Activated CD4-positive, alpha-beta T cell treated with anti-CD3 and anti-CD28 coated beads, Interleukin-2, amount 10 ng/mL, durations not matched to agents 24 days and 14 days (primary cell): ENCODE measurements around the gene FOXE1. TPM values are rescaled to one million over a fixed set of nuclear protein-coding genes. Genes with fewer than 3 reads are reported as not detected.

Experiments used
- DNase-seq: peaks from one replicate; pipeline ENCODE4 v3.0.0; 2022
- H3K27ac Mint-ChIP-seq: one replicate; pipeline ENCODE4 v1.8.0; 2022; ENCODE audit warnings: mild to moderate bottlenecking, mixed read lengths
- H3K27me3 Mint-ChIP-seq: one replicate; pipeline ENCODE4 v1.8.0; 2022; ENCODE audit warnings: mixed read lengths
- H3K36me3 Mint-ChIP-seq: one replicate; pipeline ENCODE4 v1.8.0; 2022; ENCODE audit warnings: low read depth, mild to moderate bottlenecking, mixed read lengths
- H3K4me1 Mint-ChIP-seq: one replicate; pipeline ENCODE4 v1.8.0; 2021; ENCODE audit warnings: mixed read lengths
- H3K4me3 Mint-ChIP-seq: one replicate; pipeline ENCODE4 v1.8.0; 2022; ENCODE audit warnings: mild to moderate bottlenecking, moderate library complexity, mixed read lengths
- H3K9me3 Mint-ChIP-seq: one replicate; pipeline ENCODE4 v1.8.0; 2021; ENCODE audit warnings: mixed read lengths
- intact Hi-C: fragments of 100-400 bp; cut with micrococcal nuclease; formaldehyde crosslinking; loops from one replicate; pipeline ENCODE4 v1.15.1; 2023
- total RNA-seq: library from RNA; stranded (reverse); gene quantifications from 2 replicates; pipeline ENCODE4 v1.2.3, GENCODE V29; 2022

The FOXE1 gene
- total RNA-seq, 1 donor from 2014 or later, result not detected

DNA sequence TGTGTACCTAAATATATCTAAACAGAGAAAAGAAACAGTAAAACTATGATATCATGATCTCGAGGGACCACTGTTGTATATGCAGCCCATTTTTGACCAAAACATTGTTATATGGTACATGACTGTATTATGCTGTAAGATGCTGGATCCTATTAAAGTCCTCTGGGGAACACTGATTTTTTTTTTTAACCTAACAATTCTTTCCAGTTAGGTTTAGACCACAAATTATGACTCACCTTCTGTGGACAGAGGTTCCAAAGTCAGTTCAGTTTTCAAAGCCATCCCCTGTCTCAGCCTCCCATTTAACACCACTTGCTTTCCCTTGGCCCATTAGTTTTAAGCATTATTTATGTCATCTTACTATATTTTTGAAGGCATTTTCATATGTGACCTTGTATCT, 42.2 kb downstream of the FOXE1 start:
- H3K9me3 Mint-ChIP-seq, result peaks cover 4% of the 10 kb centered on the region
- no peak overlapping the region for H3K4me3 Mint-ChIP-seq
- peaks cover 5% of the 10 kb centered on the region for H3K36me3 Mint-ChIP-seq
- peaks cover 5% of the 10 kb centered on the region for H3K4me1 Mint-ChIP-seq
- DNase-seq, result no peak
- no peak overlapping the region for H3K27ac Mint-ChIP-seq
- H3K27me3 Mint-ChIP-seq, result no peaks in the 10 kb centered on the region
- intact Hi-C loops, result no loop called here

DNA sequence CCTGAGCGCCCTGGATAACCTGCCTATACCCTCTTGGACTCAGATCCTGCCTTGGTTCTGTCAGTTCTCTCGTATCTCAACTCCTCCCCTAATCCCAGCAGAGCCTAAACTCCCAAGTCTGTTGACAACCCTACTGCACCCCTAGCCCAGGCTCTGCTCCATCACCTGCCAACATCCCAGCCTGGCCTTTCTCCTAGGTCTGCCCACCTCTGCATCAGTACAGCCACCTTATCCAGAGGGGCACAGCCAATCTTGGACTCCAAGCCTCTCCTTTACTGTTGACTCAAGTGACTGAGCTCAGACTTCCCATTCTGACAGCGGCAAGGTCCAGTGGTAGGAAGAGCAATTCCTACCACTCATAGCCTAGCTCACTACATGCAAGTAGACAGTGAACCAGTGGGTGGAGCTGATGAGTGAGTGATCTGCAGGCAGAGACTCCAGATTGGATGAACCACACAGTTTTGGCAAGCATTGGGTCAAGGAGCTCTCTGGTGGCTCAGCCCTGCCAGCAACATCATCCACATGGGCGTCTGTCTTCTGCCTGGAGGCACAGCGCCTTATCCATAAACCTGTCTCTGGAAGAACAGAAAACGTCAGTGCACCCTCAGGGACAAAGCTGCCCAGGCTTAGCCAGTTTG, 42.8 kb downstream of the FOXE1 start:
- H3K4me3 Mint-ChIP-seq, result no peak overlapping the region
- H3K27ac Mint-ChIP-seq, result no peak overlapping the region
- H3K4me1 Mint-ChIP-seq, result peaks cover 4% of the 10 kb centered on the region
- peaks cover 7% of the 10 kb centered on the region for H3K36me3 Mint-ChIP-seq
- intact Hi-C loops, result no loop called here
- DNase-seq, result no peak
- no peaks in the 10 kb centered on the region for H3K27me3 Mint-ChIP-seq
- peaks cover 4% of the 10 kb centered on the region for H3K9me3 Mint-ChIP-seq

DNA sequence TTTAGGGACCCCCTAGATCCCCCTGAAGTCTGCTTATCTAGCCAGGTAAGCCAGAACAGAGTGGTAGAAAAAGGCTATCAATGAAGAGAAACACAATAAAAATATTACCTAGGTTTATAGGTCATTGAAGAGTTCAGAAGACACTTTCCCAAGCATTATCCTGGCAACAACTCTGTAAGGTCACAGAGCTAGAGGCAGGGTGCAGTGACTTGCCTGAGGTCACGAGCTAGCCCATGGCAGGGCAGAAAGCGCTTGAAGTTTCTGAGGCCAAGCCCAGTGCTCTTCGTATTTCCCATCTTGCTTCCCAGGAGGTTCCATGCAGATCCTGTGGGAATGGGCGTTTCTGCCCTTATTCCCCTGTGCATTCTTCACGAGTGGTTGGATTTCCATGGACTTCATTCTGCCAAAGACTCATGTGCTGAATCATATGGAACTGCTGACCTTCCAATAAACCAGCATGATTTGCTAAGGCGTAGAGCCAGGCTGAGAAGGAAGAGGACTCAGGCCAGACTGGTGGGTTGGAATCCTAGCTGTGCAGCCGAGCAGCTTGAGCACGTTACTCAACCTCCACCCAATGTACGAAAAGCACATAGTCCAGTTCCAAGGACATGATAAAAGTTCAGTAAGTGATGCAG, 47.2 kb downstream of the FOXE1 start:
- H3K9me3 Mint-ChIP-seq, result no peaks in the 10 kb centered on the region
- H3K27me3 Mint-ChIP-seq, result no peaks in the 10 kb centered on the region
- peaks cover 20% of the 10 kb centered on the region for H3K36me3 Mint-ChIP-seq
- no peak for DNase-seq
- H3K27ac Mint-ChIP-seq, result no peak overlapping the region
- intact Hi-C loops, result loop anchor here (5.0 to 10.0 kb wide), 2 partner anchors 43 to 95 kb away; no protein-coding TSS in a partner anchor
- H3K4me1 Mint-ChIP-seq, result peaks cover 29% of the 10 kb centered on the region
- H3K4me3 Mint-ChIP-seq, result no peak overlapping the region

GRCh38 chr9:97900738-97901565, 47.9 kb downstream of the FOXE1 start:
- Mint-ChIP-seq H3K27me3 (no peaks in the 10 kb centered on the region), H3K4me1 (peaks cover 33% of the 10 kb centered on the region), H3K4me3 (no peak overlapping the region), H3K36me3 (peaks cover 20% of the 10 kb centered on the region), H3K9me3 (no peaks in the 10 kb centered on the region), H3K27ac (no peak overlapping the region)
- DNase-seq, result peak; percentile 76
- intact Hi-C loops, result loop anchor here (1.0 to 10.0 kb wide), 4 partner anchors 11 to 191 kb away; no protein-coding TSS in a partner anchor

DNA sequence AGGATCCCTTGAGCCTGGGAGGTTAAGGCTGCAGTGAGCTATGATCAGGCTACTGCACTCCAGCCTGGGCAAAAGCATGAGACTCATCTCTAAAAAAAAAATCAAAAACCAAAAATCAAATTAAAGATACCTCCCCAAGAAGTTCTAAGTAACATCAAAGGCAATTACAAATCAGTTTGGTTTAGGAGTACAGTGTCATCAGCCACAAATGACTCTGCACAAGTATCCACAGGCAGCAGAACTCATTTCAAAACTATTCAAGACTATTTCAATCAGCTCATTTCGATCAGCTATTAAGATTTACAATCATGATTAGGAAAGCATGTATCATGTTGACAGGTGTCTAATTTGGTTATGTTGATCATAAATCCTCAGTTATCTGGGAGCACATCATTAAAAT, 50.2 kb downstream of the FOXE1 start:
- DNase-seq, result no peak
- peaks cover 26% of the 10 kb centered on the region for H3K36me3 Mint-ChIP-seq
- peaks cover 49% of the 10 kb centered on the region for H3K4me1 Mint-ChIP-seq
- H3K9me3 Mint-ChIP-seq, result peaks cover 4% of the 10 kb centered on the region
- H3K27ac Mint-ChIP-seq, result no peak overlapping the region
- peak overlapping the region; percentile 11 for H3K4me3 Mint-ChIP-seq
- intact Hi-C loops, result loop anchor here (5.0 to 10.0 kb wide), 2 partner anchors 46 to 98 kb away; no protein-coding TSS in a partner anchor
- no peaks in the 10 kb centered on the region for H3K27me3 Mint-ChIP-seq

GRCh38 chr9:97904725-97905124, 51.7 kb downstream of the FOXE1 start:
- peak; percentile 90 for DNase-seq
- peak overlapping the region; percentile 78 for H3K4me3 Mint-ChIP-seq
- intact Hi-C loops, result loop anchor here (1.0 to 10.0 kb wide), 4 partner anchors 19 to 207 kb away; partner anchors contain the start of gene XPA
- peaks cover 56% of the 10 kb centered on the region for H3K4me1 Mint-ChIP-seq
- H3K9me3 Mint-ChIP-seq, result peaks cover 4% of the 10 kb centered on the region
- H3K27me3 Mint-ChIP-seq, result no peaks in the 10 kb centered on the region
- peaks cover 33% of the 10 kb centered on the region for H3K36me3 Mint-ChIP-seq
- peak overlapping the region; percentile 90 for H3K27ac Mint-ChIP-seq

DNA sequence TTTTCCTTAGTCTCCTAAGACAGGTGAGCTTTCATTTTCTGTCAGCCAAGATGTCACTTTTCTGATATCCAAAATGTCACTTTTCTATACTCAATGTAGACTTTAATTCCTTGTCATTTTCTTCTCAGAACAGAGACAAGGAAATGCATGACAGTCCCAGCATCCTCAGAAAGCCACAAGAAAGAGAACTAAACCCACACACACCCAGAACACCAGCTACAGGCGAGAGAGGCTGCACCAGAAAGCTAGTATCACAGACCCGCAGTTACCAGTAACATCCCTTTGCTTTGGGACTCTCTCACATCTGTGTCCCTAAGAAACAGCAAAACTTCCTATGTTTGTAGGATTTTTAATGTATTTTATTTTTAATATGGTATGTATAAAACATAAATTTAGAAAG, 52.2 kb downstream of the FOXE1 start:
- Mint-ChIP-seq H3K36me3 (peaks cover 34% of the 10 kb centered on the region), H3K4me3 (peak overlapping the region; percentile 78), H3K9me3 (peaks cover 4% of the 10 kb centered on the region), H3K27me3 (no peaks in the 10 kb centered on the region), H3K27ac (peak overlapping the region; percentile 90), H3K4me1 (peaks cover 59% of the 10 kb centered on the region)
- DNase-seq, result peak; percentile 89
- intact Hi-C loops, result loop anchor here (1.0 to 10.0 kb wide), 3 partner anchors 18 to 208 kb away; partner anchors contain the start of gene XPA

Other genes with a start within 250 kb of the FOXE1 start
- 17.1 and 17.7 TPM in 2 replicates for gene TSTD2, start 219.9 kb upstream of the FOXE1 start, total RNA-seq
- 48.9 and 51.4 TPM in 2 replicates for gene NCBP1, start 219.4 kb upstream of the FOXE1 start, total RNA-seq
- 8.9 and 12.0 TPM in 2 replicates for gene XPA, start 155.9 kb upstream of the FOXE1 start, total RNA-seq
- gene TRMO, start 69.3 kb downstream of the FOXE1 start, total RNA-seq, result 9.8 and 13.0 TPM in 2 replicates
- gene HEMGN, start 84.9 kb downstream of the FOXE1 start, total RNA-seq, result 0.38 and 0.54 TPM in 2 replicates
- 332 and 333 TPM in 2 replicates for gene ANP32B, start 130.1 kb downstream of the FOXE1 start, total RNA-seq
- 54.0 and 57.1 TPM in 2 replicates for gene NANS, start 203.5 kb downstream of the FOXE1 start, total RNA-seq